Activated CD8-positive, alpha-beta memory T cell treated with anti-CD3 and anti-CD28 coated beads, Interleukin-2, amount 50 U/mL, for 1 hour (primary cell): ENCODE measurements around the gene CABP1.
"Not testable (repeated sequence)": the region's sequence is repeated elsewhere in the genome, so short reads cannot be mapped to it uniquely, and the experiment has no call there.

Experiments
- DNase-seq: peaks from one replicate; pipeline ENCODE4 v3.0.0-alpha.2; 2020; ENCODE audit errors: extremely low read depth

The CABP1 gene

DNA sequence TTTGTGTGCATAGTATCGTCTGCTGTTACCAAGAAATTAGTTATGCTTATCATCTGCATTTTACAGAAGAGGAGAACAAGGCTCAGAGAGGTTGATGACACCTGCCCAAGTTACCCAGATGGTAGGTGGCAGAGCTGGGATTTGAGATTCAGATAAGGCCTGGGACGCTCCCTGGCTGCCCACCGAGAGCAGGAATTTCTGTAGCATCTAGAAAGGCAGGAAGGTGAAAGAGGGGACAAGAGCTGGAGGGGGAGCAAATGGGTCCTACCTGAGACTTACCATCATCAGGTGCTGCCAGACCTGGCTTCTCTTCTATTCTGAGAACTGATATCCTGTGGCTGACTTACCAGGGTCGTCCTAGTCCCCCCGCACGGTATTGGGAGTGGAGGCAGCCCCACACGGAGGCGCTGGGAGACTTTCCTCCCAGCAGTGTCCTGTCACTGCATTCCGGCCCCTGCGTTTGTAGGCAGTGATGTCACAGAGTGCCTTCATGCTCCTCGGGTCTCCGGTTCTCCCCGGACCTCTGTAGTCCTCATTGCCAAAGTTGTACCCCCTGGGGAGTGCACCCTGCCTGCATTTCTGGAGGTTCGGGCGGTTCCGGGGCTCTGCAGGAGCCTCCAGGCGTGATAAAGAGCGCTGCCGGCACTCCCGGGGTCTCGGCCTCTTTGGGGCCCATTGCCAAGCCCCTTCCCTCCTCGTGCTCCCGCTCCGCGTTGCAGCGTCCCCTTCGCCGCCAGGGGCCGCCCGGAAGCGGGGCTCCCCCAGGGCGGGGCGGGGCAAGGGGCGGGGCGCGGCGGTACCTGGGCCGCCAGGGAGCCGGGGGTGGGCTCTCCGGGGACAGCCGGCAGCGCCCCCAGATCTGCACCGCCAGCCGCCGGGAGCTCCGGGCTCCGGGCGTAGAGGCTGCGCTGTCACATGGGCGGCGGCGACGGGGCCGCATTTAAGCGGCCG lies at the start of gene CABP1:
CABP1 (plus strand) TSS at position 856 of the 951 bp plus-strand sequence; CDS start at position 916, 60 bp downstream.
- peak; percentile 24 for DNase-seq

DNA sequence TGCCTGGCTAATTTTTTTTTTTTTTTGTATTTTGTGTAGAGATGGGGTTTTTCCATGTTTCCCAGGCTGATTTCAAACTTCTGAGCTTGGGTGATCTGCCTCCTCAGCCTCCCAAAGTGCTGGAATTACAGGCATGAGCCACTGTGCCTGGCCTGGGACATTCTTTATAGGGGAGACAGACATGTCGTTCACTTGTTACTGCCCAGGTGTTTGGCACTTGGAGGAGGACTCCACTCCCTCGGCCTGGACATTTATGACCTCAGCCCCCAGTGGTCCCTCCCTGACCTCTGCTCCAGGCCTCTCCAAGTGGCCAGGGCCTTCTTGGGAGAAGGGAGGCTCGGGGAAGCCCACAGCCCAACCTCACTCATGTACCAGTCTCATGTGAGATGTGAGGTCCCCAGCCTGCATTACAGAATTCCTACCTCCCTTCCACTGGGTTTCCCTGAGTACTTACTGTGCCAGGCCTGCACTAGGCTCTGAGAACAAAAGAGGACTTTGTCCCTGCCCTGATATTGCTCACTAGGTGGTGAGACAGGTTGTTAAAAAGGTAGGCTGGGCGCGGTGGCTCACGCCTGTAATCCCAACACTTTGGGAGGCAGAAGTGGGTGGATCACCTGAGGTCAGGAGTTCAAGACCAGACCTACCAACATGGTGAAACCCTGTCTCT lies 49.6 kb upstream of the CABP1 start:
- no peak for DNase-seq

DNA sequence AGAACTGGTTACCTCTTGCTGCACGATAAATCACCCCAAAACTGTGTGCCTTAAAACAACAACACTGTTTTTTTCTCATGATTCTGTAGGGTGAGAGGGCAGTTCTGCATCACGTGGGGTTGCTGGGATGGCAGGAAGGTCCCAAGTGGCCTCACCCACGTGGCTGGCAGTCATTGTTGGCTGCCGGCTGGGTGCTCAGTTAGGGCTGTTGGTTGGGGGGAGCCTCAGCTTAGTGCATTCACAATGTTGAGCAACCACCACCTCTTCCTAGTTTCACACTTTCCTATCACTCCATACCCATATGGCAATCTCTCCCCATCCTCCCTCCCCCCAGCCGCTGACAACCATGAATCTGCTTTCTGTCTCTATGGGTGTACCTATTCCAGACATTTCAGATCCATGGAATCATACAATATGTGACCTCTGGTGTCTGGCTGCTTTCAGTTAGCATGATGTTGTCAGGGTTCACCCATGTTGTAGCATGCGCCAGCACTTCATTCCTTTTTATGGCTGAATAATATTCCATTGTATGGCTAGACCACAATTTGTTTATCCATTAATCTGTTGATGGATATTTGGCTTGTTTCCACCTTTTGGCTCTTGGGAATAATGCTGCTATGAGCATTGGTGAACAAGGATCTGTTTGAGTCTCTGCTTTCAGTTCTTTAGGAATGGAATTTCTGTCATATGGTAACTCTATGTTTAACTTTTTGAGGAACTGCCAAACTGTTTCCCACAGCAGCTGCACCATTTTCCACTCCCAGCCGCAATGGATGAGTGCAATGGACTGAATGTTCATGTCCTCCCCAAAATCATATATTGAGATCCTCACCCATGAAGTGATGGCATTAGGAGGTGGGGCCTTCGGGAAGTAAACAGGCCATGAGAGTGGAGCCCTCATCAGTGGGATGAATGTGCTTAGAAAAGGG lies 48.0 kb upstream of the CABP1 start:
- no peak for DNase-seq

DNA sequence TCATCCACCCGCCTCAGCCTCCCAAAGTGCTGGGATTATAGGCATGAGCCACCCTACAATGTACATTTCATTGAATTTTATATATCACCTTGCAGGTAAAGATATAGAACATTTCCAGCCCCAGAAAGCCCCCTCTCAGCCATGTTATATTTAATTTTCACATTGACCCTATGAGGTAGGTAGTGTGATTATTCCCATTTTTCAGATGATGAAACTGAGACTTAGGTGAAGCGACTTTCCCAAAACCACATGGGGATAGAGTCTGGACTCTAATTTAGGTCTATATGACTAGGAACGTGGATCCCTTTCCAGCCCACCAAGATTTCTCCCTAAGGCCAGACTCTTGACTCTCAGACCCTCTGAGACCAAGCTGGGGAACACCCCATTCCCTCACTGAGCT lies 43.5 kb upstream of the CABP1 start:
- no peak for DNase-seq

DNA sequence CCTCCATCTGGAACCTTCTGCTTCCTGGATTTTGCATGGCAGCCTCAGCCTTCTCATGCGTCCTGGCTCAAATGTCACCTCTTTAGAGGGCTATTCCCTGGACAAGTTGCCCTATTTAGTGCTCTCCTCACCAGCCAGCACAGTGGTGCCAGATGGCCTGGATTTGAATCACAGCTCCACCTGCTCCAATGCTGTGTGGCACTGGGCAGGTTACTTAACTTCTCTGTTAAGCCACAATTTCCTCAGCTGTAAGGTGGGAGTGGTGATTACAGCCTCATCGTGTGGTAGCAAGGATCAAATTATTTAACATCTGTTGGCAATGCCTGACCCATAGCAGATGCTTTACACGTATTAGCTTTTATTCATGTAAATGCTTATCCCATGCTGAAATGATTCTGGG lies 42.6 kb upstream of the CABP1 start:
- DNase-seq = no peak

DNA sequence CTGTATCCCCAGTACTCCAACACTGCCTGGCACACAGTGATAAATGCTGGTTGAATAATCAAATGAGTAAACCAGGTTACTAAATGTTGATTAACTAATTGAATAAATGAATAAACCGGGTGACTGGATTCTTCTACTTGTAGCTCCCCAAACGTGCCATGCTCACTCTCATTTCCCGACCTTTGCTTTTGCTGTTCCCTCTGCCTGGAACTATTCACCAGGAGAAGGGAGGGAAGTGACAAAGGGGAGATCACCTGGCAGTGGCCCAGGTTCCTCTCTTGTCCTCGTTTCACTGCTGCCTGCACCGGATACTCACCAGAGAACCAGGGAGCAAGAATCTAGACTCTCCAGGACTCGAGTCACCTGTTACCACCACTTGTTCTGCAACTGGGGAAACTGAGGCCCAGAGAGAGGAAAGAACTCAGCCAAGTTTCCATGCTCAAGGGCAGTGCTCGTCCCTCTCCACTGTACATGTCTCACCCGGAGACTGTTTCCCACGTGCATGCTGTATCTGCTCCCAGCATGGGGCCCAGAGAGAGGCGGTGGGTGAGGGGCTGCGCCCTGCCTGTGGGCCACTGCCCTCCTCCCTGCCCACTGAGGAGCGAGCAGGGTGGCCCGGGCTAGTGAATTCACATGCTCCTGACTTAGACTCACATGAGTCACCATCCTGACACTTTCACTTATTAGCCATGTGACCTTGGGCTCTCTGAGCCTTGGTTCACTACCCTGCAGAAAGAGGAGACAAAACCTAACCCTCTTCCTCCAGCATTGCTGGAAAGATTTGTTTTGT lies 41.6 kb upstream of the CABP1 start:
- DNase-seq = no peak

DNA sequence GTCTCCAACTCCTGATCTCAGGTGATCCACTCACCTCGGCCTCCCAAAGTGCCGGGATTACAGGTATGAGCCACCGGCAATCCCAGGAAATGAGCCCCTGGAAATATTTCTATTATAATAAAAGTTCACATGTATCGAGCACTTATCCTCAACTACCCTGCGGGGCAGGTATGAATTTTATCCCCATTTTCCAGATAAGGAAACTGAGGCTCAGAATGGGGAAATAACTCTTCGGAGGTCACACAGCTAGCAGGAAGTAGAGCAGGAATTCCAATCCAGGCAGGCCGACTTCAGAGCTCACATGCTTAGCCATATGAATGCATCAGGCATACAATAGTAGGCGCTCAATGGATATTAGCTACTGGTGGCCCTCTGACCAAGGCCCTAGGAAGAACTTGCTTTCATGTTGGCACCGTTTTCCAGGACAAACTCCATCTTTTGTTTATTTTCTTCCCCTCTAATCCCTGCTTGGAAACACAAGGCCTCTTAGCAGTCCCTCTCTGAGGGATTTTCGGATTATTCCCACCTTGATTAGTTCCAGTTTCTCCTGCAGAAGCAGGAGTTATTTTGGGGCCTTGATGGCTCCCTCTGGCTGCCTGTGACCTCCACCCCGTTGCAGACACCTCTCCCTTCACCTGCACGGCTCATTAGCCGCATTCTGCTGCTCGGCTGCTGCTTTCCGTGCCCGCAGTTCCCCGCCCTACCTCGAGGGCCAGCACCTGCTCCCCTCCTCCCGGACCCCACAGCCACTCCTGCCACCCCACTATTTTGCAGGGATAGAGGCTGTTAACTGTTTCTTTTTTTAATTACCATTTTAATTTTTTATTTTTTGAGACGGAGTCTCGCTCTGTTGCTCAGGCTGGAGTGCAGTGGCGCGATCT lies 40.5 kb upstream of the CABP1 start:
- no peak for DNase-seq

DNA sequence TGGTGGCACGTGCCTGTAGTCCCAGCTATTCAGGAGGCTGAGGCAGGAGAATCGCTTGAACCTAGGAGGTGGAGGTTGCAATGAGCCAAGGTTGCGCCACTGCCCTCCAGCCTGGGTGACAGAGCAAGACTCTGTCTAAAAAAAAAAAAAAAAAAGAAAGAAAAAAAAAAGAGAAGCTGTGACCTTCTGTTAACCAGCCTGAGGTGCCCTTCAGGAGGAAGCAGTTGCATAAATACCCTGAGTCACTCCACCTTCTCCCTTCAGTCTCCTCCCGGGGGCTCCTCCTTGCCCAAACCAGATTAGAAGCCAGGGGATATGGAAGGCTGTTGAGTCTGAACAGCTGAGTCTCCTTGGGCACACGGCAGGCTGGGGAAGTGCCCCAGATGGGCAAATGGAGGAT lies 38.0 kb upstream of the CABP1 start:
- not testable (repeated sequence) for DNase-seq

DNA sequence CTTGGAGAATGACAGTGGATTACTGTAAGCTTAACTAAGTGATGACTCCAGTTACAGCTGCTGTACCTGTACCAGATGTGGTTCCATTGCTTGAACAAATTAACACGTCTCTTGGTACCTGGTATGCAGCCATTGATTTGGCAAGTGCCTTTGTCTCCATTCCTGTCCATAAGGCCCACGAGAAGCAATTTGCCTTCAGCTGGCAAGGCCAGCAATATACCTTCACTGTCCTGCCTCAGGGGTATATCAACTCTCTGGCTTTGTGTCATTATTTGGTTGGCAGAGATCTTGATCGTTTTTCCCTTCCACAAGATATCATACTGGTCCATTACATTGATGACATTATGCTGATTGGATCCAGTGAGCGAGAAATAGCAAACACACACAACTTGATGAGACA lies 29.9 kb upstream of the CABP1 start:
- DNase-seq = no peak

DNA sequence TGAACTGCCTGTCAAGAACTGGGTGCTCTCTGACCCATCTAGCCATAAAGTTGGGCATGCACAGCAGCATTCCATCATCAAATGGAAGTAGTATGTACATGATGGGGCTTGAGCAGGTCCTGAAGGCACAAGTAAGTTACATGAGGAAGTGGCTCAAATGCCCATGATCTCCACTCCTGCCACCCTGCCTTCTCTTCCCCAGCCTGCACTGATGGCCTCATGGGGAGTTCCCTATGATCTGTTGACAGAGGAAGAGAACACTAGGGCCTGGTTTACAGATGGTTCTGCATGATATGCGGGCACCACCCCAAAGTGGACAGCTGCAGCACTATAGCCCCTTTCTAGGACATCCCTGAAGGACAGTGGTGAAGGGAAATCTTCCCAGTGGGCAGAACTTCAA lies 28.9 kb upstream of the CABP1 start:
- DNase-seq = not testable (repeated sequence)

DNA sequence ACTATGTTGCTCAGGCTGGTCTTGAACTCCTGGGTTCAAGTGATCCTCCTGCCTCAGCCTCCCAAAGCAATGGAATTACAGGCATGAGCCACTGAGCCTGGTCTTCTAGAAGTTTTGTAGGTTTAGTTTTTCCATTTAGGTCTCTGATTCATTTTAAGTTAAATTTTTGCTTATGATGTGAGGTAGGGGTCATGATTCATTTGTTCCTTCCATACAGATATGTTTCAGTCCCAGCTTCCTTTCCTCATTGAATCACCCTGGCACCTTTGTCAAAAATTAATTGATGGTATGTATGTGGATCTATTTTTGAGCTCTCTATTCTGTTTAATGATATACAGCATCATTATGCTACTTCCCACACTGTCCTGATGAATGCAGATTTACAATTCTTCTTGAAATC lies 25.6 kb upstream of the CABP1 start:
- DNase-seq = no peak

DNA sequence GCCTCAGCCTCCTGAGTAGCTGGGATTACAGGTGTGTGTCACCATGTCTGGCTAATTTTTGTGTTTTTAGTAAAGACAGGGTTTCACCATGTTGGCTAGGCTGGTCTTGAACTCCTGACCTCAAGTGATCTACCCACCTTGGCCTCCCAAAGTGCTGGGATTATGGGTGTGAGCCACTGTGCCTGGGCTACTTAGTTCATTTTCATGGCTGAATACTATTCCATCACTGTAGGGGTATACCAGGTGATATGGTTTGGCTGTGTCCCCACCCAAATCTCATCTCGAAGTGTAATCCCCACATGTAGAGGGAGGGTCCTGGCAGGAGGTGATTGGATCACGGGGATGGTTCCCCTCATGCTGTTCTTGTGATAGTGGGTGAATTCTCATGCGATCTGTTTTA lies 23.2 kb upstream of the CABP1 start:
- not testable (repeated sequence) for DNase-seq

DNA sequence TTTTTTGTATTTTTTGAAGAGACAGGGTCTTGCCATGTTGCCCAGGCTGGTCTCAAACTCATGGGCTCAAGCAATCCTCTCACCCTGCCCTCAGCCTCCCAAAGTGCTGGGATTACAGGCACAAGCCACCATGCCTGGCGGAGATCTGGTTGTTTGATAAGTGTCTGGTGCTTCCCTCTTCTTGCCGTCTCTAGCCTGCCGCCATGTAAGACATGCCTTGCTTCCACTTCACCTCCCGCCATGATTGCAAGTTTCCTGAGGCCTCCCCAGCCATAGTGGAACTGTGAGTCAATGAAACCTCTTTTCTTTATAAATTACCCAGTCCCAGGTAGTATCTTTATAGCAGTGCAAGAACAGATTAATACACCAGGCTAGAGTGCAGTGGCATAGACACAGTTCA lies 22.7 kb upstream of the CABP1 start:
- not testable (repeated sequence) for DNase-seq

DNA sequence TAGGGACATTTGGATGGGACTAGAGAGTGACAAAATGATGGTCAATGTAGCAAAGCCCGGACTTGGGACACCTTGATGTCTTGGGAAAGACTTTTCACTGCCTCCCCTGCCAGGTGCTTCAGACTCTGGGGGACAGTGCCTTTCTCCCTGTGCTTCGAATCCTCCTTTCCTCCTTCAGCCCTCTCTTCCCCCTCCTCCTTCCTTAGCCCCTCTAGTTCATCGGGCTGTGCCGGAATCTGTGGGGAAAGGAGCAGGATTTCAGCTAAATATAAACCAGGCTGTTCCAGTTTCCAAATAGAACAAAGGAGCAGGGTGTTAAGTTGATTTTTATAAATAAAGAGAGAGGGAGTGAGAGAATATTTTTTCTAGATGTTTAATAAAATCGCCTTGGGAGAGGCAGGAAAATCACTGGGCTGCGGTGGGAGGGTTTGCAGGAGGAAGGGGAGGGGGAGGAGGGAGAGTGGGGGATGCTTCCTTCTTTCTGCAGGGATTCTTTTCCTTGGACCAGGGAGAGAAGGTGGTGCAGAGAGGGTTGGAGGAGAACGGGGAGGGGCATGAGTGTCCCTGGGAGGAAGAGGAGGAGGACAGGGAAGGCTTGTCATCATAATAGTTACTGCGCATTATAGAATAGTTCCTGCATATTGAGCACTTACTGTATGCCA lies 21.3 kb upstream of the CABP1 start:
- no peak for DNase-seq

DNA sequence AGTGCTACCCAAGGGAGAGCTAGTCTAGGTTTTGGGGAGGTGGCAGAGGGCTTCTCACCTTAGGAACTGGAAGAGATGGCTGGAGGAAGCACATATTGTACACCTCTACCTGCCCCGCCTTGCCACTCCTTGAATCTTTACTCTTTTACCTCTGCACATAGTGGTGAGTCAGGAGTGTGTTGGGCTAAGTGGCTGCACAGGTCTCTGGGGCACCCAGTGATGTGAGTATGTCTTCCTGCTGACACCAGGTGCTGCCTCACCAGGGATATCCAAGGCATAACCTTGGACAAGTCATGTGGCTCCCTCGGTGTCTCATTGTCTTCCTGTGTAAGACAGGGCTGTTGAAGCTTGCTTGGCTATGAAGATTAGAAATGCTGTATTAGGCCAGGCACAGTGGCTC lies 19.8 kb upstream of the CABP1 start:
- DNase-seq = no peak

DNA sequence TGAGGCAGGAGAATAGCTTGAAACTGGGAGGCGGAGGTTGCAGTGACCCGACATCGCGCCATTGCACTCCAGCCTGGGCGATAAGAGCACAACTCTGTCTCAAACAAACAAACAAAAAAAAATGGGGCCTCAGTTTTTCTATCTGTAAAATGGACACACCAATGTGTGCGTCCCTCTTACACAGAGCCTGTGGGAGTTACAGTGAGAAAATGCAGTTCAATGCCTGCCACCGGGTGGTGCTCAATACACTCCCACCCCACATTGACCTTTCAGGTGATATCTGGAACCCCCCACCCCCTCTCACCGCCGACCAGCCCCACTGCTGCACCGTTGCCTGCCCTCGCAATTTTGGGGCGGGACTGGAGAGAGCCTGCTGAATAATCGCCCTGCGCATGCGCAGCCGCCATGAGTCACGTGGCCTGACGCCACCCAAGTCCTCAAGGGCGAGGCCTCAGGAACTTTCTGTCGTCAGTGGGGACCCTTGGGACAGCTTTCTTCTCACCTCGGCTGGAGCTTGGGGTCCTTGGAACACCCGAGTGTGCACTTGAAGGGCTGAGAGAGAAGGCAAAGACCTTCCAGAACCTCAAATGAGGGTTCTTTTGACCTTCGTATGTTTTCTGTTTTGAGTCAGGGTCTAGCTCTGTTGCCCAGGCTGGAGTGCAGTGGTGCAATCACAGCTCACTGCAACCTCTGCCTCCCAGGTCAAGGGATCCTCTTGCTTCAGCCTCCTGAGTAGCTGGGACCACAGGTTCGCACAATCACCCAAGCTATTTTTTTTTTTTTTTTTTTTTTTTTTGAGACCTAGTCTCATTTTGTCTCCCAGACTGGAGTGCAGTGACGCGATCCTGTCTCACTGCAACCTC lies 14.6 kb upstream of the CABP1 start:
- DNase-seq = no peak

DNA sequence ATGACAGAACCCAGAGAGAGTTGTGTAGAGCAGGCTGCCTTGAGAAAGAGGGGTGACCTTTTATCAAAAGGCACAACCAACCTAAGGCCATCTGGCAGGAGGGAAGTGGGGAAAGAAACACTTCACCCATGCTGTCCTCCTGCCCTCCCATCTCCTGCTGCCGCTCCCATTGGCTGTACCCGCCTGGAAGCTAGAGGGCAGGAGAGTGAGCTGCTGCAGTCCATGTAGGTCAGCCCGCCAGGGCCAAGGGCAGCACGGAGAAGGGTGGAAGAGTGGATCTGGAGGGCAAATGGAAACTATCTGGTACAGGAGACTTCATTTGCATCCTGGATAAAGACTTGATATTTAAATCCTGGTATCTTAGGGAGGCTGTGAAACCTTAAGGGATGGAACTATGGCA lies 11.5 kb upstream of the CABP1 start:
- DNase-seq = no peak

DNA sequence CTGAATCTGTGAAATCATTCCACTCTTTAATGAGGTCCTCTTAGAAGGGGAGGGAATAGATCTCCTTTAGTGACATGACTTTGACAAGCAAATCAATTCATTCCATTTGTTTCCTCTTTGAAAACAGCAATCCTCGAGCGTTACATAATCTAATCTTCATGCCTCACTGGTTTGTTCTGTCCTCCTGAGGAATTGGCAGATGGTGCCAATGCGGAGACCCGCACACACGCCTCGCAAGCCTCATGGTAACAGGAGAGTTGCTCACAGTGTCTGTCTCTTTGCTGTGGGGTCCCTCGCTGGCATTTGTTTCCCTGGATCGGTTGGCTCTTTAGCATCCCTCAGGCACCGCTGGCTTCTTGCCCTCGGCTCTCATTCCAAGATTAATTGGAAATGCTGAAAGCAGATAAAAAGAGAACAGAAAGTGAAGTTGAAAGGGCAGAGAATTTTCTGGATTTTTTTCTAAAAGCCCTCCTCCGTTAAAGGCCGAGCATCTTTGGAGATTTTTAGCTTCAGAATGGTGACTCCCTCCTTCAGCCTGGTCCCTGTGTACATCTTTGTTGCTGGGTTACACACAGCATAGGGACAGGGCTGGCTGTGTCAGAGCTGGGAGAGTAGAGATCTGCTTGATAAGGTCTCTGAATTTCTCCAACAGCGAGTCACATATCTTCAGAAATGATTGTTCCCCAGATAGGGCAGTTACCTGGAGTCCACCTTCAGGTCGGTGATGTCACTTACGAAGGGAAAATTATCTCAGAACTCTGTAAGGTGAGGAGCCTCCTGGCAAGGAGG lies 10.1 kb upstream of the CABP1 start:
- DNase-seq = no peak
